ENCODE data around the gene RTEL1.
A peak's percentile ranks its signal among the peaks of the same experiment; 100 is the strongest.

Gene RTEL1

DNA sequence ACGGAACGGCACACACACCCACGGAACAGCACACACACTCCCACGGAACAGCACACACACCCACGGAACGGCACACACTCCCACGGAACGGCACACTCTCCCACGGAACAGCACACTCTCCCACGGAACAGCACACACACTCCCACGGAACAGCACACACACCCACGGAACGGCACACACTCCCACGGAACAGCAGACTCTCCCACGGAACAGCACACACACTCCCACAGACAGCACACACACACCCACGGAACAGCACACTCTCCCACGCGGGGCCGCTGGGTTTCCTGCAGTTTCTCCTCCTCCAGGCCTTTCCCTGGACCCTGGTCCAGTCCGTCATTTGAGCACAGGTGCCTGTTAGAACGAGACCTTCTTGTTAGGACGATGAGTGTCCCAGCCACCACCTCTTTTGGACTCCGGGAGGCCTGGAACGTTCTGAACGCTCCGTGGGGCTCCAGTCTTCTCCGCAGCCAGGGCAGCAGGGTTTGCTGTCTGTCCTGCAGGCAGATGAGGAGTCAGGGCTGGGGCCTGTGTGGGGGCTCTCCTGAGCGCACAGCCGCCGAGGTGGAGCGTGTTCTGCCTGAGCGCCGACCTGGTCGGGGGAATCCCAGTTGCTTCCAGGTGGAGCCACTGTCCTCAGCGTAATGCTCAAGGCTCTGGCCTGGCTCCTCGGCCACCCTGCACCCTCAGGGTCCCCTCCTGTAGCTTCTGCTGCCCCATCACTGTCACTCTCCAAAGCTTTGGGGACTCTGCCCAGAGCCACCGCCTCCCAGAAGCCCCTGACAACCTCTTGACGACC lies 20.8 kb downstream of the RTEL1 start:
- H3K4me1 Mint-ChIP-seq: no peaks in the 10 kb centered on the region
- CTCF ChIA-PET: no interaction called here
- no peak overlapping the region for H3K4me3 Mint-ChIP-seq
- H3K9me3 Mint-ChIP-seq: no peaks in the 10 kb centered on the region
- H3K27ac Mint-ChIP-seq: no peak overlapping the region
- no peaks in the 10 kb centered on the region for H3K27me3 Mint-ChIP-seq
- DNase-seq: no peak
- peaks cover 8% of the 10 kb centered on the region for H3K36me3 Mint-ChIP-seq

DNA sequence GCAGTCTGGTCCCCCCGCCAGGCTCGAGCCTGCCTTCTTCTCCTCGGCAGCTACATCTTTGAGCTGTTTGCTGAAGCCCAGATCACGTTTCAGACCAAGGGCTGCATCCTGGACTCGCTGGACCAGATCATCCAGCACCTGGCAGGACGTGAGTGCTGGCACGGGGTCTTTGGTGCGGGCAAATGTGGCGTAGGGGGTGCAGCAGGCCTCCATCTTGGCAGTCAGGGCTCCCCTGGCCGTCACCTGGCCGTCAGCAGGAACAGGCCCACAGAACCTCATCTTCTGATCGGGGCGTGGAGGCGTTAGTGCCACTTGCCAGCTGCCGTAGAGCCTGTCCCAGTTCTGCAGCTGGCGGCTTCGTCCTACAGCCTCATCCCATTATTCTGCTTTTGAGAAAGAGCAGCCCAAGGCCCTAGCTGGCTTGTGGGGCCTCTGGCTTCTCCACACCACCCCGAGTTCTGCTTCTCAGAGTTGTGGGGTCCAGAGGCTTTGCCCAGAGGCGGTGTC lies 21.7 kb downstream of the RTEL1 start:
- CTCF ChIA-PET: no interaction called here
- Mint-ChIP-seq H3K4me1 (no peaks in the 10 kb centered on the region), H3K4me3 (no peak overlapping the region), H3K9me3 (no peaks in the 10 kb centered on the region), H3K27me3 (no peaks in the 10 kb centered on the region), H3K36me3 (peaks cover 8% of the 10 kb centered on the region), H3K27ac (no peak overlapping the region)
- no peak for DNase-seq

DNA sequence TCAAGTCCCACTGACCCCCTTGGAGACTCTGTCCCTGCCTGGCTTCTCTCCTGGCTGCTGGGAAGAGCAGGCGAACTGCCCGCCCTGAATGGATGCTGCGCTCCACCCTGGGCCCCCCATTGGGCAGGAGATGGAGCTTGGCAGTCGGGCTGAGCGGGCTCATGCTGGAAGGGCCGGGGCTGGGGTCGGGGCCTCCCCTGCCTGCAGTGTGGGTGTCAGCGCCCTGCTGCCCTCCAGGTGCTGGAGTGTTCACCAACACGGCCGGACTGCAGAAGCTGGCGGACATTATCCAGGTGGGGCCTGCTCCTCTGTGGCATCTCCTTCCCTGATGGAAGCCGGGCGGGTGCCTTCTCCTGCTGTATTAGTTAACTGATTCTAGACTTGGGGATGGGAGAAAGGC lies 22.3 kb downstream of the RTEL1 start:
- no peaks in the 10 kb centered on the region for H3K9me3 Mint-ChIP-seq
- no peak for DNase-seq
- H3K36me3 Mint-ChIP-seq: peaks cover 8% of the 10 kb centered on the region
- CTCF ChIA-PET: no interaction called here
- H3K4me3 Mint-ChIP-seq: no peak overlapping the region
- no peak overlapping the region for H3K27ac Mint-ChIP-seq
- no peaks in the 10 kb centered on the region for H3K27me3 Mint-ChIP-seq
- no peaks in the 10 kb centered on the region for H3K4me1 Mint-ChIP-seq

DNA sequence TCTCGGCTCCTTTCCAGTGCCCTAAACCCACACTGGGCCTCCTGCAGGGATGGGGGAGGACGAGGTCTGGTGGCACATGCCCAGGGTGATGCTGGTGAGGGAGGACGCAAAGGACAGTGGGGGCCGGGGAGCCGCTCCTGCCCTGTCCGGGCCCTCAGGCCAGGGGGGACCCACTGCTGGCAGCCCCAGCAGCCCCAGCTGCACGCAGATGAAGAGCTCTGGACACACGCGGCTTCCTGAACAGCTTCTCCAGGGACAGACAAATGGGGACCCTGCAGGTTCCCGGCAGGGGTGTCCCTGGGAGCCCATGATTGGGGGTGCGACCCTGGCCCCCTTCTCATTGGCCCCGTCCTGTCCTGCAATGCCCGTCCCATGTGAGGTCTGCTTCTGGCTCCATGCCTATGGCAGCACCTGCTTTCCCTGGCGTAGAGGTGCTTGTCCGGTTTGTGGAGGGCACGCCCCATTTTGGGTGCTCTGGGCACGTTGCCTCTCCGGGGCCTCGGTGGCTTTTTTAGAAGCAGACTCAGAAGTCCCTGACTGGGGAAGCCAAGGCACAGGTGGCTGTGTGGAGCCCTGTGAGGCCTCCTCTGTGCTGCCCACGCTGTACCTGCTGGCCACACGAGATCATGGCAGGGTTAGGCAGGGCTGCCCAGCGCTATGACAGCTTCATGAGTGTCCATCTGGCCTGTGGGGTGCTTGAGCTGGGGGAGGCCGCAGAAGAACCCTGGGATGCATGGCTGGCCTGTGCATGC lies 22.9 kb downstream of the RTEL1 start:
- CTCF ChIA-PET: no interaction called here
- peak overlapping the region; percentile 72 for H3K27ac Mint-ChIP-seq
- H3K4me1 Mint-ChIP-seq: no peaks in the 10 kb centered on the region
- no peaks in the 10 kb centered on the region for H3K27me3 Mint-ChIP-seq
- DNase-seq: no peak
- no peak overlapping the region for H3K4me3 Mint-ChIP-seq
- no peaks in the 10 kb centered on the region for H3K9me3 Mint-ChIP-seq
- H3K36me3 Mint-ChIP-seq: peaks cover 4% of the 10 kb centered on the region

DNA sequence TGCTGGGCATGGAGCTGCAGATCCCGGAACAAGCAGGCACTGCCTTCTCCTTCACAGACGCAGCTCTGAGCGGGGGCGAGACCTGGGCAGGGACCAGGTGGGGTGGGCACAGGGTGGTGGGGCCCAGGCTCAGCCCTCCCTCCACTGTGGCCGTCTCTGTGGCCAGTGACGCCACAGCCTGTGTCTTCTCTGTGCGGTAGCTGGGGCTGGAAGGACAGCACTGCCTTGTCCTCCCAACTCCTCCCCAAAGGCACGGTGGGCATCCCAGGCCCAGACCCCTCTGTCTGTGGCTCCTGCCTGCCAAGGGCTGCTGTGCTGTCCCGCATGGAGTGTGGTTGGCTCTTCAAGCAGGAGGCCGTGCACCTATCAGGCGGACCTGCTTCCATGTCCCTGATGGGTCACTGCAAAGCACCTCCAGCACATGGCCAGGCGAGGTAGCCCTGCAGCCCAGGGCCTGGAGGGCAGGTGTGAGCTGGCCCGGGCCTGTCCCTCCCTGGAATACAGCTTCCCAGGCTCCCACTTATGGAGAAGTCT lies 23.6 kb downstream of the RTEL1 start:
- Mint-ChIP-seq H3K4me1 (peaks cover 2% of the 10 kb centered on the region), H3K27ac (no peak overlapping the region), H3K4me3 (no peak overlapping the region), H3K27me3 (no peaks in the 10 kb centered on the region), H3K36me3 (peaks cover 4% of the 10 kb centered on the region), H3K9me3 (no peaks in the 10 kb centered on the region)
- DNase-seq: no peak
- CTCF ChIA-PET: no interaction called here

DNA sequence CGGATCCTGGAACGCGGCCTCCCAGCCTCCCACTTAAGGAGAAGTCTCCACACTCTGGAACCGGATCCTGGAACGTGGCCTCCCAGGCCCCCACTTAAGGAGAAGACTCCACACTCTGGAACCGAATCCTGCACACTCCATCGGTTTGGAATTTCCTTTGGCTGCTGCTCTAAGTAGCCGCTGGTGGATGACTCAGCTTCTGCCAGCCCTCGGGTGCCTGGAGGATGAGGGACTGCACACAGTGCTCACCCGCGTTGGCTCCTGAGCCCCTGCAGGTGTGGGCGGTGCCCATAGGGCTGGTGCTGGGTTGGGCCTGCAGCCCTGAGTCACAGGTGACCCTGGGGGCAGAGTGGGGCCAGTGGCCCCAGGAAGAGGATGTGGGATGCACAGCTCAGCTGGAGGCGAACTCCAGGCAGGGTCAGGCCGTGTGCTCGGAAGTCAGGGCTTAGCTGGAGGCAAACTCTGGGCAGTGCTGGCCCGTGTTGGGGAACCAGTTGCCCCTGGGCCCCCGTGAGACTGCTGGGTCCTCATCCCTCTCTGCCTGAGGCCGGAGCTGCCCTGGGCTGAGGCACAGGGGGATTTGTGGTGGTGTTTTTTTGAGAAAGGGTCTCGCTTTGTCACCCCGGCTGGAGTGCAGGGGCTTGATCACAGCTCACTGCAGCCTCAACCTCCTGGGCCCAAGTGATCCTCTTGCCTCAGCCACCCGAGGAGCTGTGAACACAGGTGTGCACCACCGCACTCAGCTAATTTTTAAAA lies 24.4 kb downstream of the RTEL1 start:
- no peak for DNase-seq
- CTCF ChIA-PET: no interaction called here

DNA sequence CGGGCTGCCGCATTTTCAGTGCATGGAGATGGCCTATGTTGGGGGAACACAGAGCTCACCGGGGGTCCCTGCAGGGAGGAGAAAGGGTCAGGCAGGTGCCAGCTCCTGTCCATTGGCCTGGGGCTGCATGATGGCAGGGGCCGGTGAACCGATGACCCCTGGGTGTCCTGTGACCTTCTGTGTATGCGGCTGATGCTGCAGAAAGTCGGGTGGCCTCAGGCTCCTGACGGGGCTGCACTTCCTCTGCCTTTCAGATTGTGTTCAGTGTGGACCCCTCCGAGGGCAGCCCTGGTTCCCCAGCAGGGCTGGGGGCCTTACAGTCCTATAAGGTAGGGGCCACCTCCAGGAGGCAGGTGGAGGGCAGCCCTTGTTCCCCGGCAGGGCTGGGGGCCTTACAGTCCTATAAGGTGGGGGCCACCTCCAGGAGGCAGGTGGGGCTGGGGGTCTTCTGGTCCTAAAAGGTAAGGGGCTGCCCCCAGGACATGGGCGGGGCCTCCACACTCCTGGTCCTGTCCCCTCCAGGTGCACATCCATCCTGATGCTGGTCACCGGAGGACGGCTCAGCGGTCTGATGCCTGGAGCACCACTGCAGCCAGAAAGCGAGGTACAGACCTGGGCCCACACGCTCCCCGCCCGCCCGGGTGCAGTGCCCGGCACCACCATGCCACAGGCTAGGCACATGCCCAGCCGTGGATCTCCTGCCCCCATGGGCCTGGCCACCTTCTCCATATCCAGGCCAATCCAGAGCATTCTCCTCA lies 27.3 kb downstream of the RTEL1 start:
- Mint-ChIP-seq H3K27me3 (no peaks in the 10 kb centered on the region), H3K9me3 (no peaks in the 10 kb centered on the region), H3K4me1 (peaks cover 9% of the 10 kb centered on the region), H3K4me3 (no peak overlapping the region), H3K27ac (peak overlapping the region; percentile 42), H3K36me3 (no peaks in the 10 kb centered on the region)
- DNase-seq: no peak
- CTCF ChIA-PET: no interaction called here

More for the DNA sequence above, 24.4 kb downstream of the RTEL1 start:
- Mint-ChIP-seq H3K9me3 (no peaks in the 10 kb centered on the region), H3K27ac (no peak overlapping the region), H3K27me3 (no peaks in the 10 kb centered on the region), H3K4me1 (peaks cover 8% of the 10 kb centered on the region), H3K4me3 (no peak overlapping the region), H3K36me3 (no peaks in the 10 kb centered on the region)

DNA sequence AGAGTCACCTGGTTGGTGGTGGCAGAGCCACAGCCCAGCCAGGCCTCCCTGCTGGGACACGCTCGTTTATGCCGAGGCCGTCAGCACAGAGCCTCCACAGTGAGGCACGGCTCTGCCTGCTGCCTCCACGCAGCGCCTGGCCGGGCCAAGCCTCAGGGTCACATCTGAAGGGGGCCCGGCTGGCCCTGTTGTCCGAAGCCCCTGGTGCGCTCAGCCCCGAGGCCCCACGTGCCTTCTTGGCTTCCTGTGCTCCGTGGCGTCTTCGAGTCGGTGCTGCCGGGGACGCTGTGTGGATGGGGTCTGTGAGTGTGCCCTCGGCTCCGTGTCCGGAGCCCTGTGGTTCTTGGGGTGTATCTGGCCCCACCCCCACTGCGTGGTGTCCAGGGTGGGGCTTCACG lies 28.0 kb downstream of the RTEL1 start:
- H3K36me3 Mint-ChIP-seq: no peaks in the 10 kb centered on the region
- H3K27ac Mint-ChIP-seq: no peak overlapping the region
- H3K9me3 Mint-ChIP-seq: no peaks in the 10 kb centered on the region
- no peak overlapping the region for H3K4me3 Mint-ChIP-seq
- CTCF ChIA-PET: no interaction called here
- H3K4me1 Mint-ChIP-seq: peaks cover 9% of the 10 kb centered on the region
- DNase-seq: no peak
- H3K27me3 Mint-ChIP-seq: no peaks in the 10 kb centered on the region

DNA sequence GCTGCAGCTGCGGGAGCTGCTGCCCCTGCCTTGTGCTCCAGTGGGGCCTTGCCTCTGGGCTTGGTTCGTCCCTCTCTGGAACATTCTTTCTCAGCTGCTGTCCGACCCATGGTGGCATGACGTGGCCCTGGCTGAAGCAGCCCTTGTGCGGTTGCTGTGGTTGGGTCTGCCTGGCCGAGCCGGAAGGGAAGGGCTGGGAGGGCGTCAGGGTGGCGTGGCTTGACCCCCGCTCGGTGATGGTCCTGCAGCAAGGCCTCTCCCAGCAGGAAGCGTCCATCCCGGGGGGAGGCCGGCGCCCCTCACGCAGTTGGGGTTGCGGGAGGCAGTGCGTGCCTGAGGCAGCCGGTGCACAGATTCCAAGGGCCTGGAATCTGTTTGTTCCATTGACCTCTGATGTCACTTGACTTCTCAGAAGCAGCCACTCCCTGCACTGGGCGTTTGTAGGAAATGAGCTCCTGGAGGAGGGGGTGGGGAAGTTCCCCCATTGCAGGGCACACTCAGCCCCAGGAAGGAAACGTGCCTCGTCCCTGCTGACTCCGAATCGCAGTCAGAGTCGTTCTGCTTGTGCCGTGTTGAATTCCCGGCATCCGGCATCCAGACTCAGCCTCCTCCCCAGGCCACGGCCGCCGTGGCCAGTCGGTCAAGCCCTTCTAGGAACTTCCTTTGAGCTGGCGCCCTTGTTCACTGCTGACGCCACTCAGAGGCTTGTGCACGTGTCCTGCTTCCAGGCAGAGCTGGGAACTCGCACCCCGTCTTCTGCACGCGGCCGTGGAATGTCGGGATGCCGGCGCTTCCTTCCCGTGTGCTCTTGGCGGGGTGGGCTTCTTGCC lies 28.6 kb downstream of the RTEL1 start:
- CTCF ChIA-PET: no interaction called here
- Mint-ChIP-seq H3K27ac (no peak overlapping the region), H3K4me3 (no peak overlapping the region), H3K9me3 (no peaks in the 10 kb centered on the region), H3K27me3 (no peaks in the 10 kb centered on the region), H3K36me3 (peaks cover 2% of the 10 kb centered on the region), H3K4me1 (peaks cover 9% of the 10 kb centered on the region)
- peak; percentile 40 for DNase-seq

DNA sequence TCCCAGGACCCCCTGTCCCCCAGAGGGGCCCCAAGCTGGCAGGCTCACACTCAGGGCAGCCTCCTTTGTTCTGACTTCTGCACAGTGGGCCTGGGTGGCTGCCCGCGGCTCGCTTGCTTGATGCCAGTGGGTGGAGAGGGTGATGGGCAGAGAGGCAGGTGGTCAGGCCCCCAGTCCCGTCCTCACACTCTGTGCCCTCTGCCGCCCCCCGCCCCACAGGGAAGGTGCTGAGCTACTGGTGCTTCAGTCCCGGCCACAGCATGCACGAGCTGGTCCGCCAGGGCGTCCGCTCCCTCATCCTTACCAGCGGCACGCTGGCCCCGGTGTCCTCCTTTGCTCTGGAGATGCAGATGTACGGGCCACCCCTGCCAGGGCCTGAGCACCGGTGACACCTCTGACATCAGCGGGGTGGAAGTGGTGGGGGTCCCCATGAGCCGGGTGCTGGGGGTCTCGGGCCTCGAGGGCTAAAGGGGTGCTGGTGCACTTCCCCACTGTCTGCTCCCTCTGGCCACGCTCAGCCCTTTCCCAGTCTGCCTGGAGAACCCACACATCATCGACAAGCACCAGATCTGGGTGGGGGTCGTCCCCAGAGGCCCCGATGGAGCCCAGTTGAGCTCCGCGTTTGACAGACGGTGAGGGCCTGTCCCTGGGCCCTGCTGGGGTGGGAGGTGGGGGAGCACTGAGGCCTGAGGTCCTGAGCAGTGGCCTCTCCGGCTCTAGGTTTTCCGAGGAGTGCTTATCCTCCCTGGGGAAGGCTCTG lies 29.5 kb downstream of the RTEL1 start:
- no peaks in the 10 kb centered on the region for H3K27me3 Mint-ChIP-seq
- H3K27ac Mint-ChIP-seq: no peak overlapping the region
- CTCF ChIA-PET: interaction anchor here (1.2 kb wide), 1 partner anchor 46 kb away, joined by 3 read pairs; no protein-coding TSS in a partner anchor
- peaks cover 9% of the 10 kb centered on the region for H3K4me1 Mint-ChIP-seq
- no peaks in the 10 kb centered on the region for H3K9me3 Mint-ChIP-seq
- no peak for DNase-seq
- H3K4me3 Mint-ChIP-seq: no peak overlapping the region
- H3K36me3 Mint-ChIP-seq: peaks cover 6% of the 10 kb centered on the region

DNA sequence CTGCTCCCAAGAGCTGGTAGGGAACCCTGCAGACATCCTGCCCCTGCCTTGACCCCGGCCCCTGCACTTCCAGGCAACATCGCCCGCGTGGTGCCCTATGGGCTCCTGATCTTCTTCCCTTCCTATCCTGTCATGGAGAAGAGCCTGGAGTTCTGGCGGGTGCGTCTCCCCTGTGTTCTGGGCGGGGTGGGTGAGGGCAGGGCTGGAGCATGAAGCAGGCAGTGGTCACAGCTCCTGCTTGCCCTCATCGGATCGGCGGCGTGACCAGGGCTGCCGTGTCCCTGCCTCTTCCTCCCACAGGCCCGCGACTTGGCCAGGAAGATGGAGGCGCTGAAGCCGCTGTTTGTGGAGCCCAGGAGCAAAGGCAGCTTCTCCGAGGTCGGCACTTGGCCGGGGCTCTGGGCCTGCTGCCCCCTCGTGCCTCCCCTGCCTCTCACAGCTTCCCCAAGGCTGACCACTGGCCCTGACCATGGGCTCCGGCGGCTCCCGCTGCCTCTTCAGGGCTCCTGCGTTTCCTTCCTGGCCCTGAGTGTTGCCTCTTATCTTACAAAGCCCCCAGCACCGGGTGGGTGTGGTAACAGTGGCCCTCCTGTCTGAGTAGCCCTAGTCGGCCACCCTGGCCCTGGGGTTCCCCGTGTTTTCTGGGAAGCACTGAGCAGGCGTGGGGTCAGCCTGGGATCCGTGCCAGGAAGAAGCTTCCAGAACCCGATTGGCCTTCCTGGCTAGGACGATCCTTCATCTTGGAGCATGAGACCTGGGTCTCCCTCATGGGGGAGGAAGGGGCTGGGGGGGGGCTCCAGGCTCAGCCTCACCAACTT lies 30.3 kb downstream of the RTEL1 start:
- Mint-ChIP-seq H3K36me3 (peaks cover 7% of the 10 kb centered on the region), H3K4me3 (no peak overlapping the region), H3K9me3 (no peaks in the 10 kb centered on the region), H3K27me3 (no peaks in the 10 kb centered on the region), H3K27ac (no peak overlapping the region), H3K4me1 (peaks cover 9% of the 10 kb centered on the region)
- DNase-seq: no peak
- CTCF ChIA-PET: interaction anchor here (1.2 kb wide), 1 partner anchor 47 kb away, joined by 3 read pairs; no protein-coding TSS in a partner anchor
